Neutrophil (primary cell): Measurements from ENCODE around the gene LSM7.
A peak's percentile ranks its signal among the peaks of the same experiment; 100 is the strongest.

Source experiments
- H3K27ac ChIP-seq: fragments of 200-600 bp; sonication (generic); 2 replicates; pipeline ENCODE4 v1.5.1; 2016; ENCODE audit warnings: mild to moderate bottlenecking, moderate library complexity
- H3K27me3 ChIP-seq: fragments of 200-600 bp; sonication (generic); 2 replicates; pipeline ENCODE4 v1.6.0; 2016; ENCODE audit warnings: mild to moderate bottlenecking
- H3K36me3 ChIP-seq: fragments of 200-600 bp; sonication (generic); 2 replicates; pipeline ENCODE4 v1.5.1; 2017
- H3K4me1 ChIP-seq, 2 experiments: fragments of 200-600 bp in 1 of 2; sonication (generic) in 1 of 2; 1 replicate in 1 of 2; 2 replicates in 1 of 2; pipeline versions ENCODE4 v1.5.1 to v1.6.1; 2013 to 2016; ENCODE audit warnings: low read depth in 1 of 2, low read length in 1 of 2, mild to moderate bottlenecking in 1 of 2, moderate library complexity in 1 of 2; ENCODE audit not compliant: control insufficient read depth in 1 of 2, insufficient read depth in 1 of 2
- H3K4me3 ChIP-seq, 2 experiments: fragments of 200-600 bp in 1 of 2; sonication (generic) in 1 of 2; 1 replicate in 1 of 2; 2 replicates in 1 of 2; pipeline ENCODE4 v1.5.1; 2013 to 2016; ENCODE audit warnings: low read depth in 1 of 2, low read length in 1 of 2, mild to moderate bottlenecking in 1 of 2, moderate library complexity in 1 of 2
- H3K9me3 ChIP-seq: fragments of 200-600 bp; sonication (generic); 2 replicates; pipeline ENCODE4 v1.5.1; 2016
- TF ChIP-seq, protein P1 (sequence below): fragments of 200-600 bp; sonication (generic); IDR thresholded peaks from 2 replicates; pipeline ENCODE4 v1.5.1; 2016; ENCODE audit warnings: antibody characterized with exemption

LSM7 gene

DNA sequence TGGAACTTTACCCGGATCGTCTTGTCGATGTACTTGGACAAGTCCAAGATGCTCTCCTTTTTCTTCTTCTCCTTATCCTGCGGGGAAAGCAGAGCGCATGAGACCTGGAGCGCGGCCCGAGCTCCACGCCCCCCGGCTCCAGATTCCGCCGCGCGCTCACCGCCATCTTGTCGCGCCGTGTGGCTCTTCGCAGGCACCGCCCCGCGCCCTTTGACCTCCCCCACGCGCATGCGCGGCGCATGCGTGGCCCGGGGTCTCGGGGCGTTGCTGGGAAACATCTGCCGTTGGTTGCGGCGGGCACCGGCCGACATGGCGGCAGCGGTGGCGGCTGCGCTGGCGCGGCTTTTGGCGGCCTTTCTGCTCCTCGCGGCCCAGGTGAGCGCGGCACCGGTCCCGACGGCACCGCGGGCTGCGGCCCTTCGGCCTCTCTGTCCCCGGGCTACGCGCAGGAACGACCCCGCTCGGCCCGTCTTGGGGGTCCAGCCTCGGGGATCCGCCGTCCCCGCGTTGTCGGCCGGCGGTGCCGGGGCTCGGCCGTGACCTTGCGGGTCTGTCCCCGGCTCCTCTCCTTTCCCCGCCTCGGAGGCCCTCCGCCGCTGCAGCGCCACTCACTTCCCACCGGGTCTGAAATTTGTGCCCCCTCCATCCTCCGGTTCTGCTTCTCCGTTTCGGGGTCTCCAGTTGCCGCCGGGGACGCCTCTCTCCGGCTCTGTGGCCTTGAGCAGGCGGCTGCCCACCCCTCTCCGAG, at the start of gene LSM7, which contains the start of gene SPPL2B:
TSS of gene LSM7 (minus strand) at position 186 of the 748 bp plus-strand sequence. CDS start at position 166, 20 bp downstream.
TSS of gene SPPL2B (plus strand) at position 284 of the 748 bp plus-strand sequence. CDS start at position 310, 26 bp downstream.
- H3K27me3 ChIP-seq = no peaks in the 10 kb centered on the region
- TF ChIP-seq, protein P1, sequence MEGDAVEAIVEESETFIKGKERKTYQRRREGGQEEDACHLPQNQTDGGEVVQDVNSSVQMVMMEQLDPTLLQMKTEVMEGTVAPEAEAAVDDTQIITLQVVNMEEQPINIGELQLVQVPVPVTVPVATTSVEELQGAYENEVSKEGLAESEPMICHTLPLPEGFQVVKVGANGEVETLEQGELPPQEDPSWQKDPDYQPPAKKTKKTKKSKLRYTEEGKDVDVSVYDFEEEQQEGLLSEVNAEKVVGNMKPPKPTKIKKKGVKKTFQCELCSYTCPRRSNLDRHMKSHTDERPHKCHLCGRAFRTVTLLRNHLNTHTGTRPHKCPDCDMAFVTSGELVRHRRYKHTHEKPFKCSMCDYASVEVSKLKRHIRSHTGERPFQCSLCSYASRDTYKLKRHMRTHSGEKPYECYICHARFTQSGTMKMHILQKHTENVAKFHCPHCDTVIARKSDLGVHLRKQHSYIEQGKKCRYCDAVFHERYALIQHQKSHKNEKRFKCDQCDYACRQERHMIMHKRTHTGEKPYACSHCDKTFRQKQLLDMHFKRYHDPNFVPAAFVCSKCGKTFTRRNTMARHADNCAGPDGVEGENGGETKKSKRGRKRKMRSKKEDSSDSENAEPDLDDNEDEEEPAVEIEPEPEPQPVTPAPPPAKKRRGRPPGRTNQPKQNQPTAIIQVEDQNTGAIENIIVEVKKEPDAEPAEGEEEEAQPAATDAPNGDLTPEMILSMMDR = peak; percentile 34
- peak within 1 kb of the TSS; percentile 60 for H3K27ac ChIP-seq
- no peaks in the 10 kb centered on the region for H3K9me3 ChIP-seq
- H3K36me3 ChIP-seq = peaks cover 8% of the 10 kb centered on the region
- peaks cover 32 to 47% of the 10 kb centered on the region in 2 experiments for H3K4me1 ChIP-seq
- H3K4me3 ChIP-seq = peak within 1 kb of the TSS; percentile 84 to 91

DNA sequence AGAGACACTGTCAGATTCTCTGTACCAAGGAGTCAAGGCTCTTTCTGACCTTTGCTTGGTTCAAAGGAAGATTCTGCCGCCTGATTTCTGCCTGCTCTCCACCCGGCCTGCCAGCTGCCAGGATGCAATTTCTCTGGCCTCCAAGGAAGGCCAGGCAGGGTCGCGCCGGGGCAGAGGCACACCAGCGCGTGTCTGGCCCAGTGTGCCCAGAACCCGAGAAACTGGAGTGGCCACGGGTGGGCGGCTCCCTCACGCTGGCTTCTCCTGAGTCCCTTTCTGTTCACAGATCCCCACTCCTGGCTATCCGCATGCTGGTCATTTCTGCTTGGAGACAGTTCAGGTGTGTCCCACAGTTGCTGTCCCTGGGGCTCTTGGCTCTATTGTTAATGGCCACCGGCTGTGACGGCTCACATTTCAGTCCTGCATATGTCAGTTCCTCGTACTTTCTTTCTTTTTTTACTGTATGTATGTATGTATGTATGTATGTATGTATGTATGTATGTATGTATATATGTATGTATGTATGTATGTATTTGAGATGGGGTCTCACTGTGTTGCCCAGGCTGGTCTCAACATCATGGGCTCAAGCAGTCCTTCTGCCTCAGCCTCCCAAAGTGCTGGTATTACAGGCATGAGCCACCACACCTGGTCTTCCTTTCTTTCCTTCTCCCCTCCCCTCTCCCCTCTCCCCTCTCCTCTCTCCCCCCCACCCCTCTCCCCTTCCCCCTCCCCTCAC, 48.6 kb upstream of the LSM7 start:
- Histone ChIP-seq H3K27me3 (peaks cover 6% of the 10 kb centered on the region), H3K36me3 (no peaks in the 10 kb centered on the region), H3K9me3 (no peaks in the 10 kb centered on the region), H3K27ac (no peak overlapping the region), H3K4me1 (no peaks in the 10 kb centered on the region), H3K4me3 (no peak overlapping the region)
- TF ChIP-seq, protein P1 = no peak

DNA sequence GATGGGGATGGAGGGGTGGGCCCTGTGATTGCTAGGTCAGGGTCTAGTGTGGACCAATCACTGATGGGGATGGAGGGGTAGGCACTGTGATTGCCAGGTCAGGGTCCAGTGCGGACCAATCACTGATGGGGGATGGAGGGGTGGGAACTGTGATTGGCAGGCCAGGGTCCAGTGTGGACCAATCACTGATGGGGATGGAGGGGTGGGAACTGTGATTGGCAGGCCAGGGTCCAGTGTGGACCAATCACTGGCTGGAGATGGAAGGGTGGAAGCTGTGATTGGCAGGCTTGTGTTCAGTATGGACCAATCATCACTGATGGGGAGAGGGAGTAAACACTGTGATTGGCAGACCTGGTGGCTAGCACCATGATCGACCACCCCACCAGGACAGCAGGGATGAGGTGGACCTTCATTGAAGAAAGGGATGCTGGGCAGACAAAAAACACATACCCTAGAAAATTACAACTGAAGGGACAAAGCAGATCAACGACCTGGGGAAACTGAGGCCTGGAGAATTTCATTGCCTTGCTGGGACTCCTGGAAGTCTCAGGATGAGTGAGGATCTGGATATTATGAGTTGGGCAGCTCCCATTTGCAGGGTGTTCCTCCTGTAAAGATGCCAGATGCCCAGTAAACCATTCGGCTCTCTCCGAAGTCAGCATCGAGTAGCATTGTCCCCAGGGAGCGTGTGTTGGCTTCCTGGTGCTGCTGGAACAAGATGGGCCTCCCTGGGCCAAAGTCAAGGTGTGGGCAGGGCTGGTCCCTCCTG, 47.2 kb upstream of the LSM7 start:
- Histone ChIP-seq H3K27ac (no peak overlapping the region), H3K9me3 (no peaks in the 10 kb centered on the region), H3K4me1 (no peaks in the 10 kb centered on the region), H3K4me3 (no peak overlapping the region), H3K36me3 (no peaks in the 10 kb centered on the region), H3K27me3 (peaks cover 19% of the 10 kb centered on the region)
- TF ChIP-seq, protein P1 = no peak

DNA sequence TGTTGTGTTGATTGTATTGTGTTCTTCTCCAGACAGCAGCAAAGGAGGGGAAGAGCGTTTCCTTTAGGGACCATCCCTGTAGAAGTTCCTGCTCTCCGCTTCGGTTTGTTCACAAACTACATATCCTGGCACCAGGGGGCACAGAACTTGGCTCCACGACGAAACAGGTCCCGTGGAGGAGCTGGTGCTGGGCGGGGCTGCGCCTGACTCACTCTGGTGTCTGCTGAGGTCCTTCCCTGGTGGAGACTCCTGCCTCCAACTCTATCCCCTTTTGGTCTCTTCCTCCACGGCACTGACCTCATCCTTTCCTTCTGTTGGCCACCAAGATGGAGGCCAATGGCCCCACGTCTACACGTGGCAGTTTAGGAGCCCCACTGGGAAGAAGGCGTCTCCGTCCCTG, 46.4 kb upstream of the LSM7 start:
- Histone ChIP-seq H3K9me3 (no peaks in the 10 kb centered on the region), H3K4me1 (no peaks in the 10 kb centered on the region), H3K36me3 (no peaks in the 10 kb centered on the region), H3K27ac (no peak overlapping the region), H3K4me3 (no peak overlapping the region), H3K27me3 (peaks cover 19% of the 10 kb centered on the region)
- TF ChIP-seq, protein P1 = no peak

DNA sequence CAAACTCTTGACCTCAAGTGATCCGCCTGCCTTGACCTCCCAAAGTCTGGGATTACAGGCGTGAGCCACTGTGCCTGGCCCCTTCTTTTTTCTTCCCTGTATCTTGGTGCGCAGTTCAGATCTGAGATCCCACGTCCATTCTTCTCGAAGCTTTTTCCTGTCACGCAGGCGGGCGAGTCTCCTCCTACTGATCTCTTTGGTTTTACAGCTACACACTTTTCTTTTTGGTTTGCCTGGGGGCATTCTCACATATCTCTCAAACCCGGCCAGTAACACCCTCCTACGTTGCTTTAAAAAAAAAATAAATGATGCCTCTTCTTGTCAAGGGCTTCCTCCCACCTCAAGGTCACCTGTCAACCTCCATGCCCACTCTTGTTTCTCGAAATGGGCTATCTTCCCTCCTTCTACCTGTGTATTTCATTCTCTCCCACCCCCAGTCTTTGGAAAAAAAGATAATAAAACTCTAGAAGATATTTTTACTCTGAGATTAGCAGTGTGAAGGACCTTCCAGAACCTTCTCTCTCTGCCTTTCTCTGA, 43.8 kb upstream of the LSM7 start:
- no peak overlapping the region for H3K4me3 ChIP-seq
- H3K27me3 ChIP-seq = peaks cover 24% of the 10 kb centered on the region
- H3K9me3 ChIP-seq = no peaks in the 10 kb centered on the region
- H3K36me3 ChIP-seq = no peaks in the 10 kb centered on the region
- no peak overlapping the region for H3K27ac ChIP-seq
- no peaks in the 10 kb centered on the region for H3K4me1 ChIP-seq
- TF ChIP-seq, protein P1 = no peak
